ENCODE measurements around the gene DGAT2. TPM values are rescaled to one million over a fixed set of nuclear protein-coding genes. Genes with fewer than 3 reads are reported as not detected.

The DGAT2 gene
- total RNA-seq, 2 donors from 2014 or later, result 9.3 to 38.6 TPM

DNA sequence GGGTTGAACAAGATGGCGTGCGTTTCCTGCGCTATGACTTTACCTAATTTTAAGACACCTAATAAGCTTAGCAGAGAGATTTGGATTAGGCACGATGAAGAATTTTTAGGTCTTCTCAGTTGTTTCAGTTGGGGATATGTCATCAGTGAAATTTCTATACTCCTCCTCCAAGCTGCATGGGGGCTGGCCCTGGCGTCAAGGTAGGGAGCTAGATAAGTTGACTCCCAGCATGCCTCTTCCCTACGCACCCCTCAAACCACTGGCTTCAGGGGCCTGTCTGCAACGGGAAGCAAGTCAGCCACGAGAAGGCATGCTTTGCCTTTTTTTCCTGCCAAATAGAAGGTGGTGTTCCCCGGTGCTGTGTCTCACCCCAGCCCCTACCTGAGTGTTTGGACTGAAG lies 13.3 kb downstream of the DGAT2 start:
- H3K27ac ChIP-seq, result no peak overlapping the region
- ATAC-seq (no peak), DNase-seq (no peak)
- no peaks in the 10 kb centered on the region for H3K9me3 ChIP-seq
- peaks cover 25% of the 10 kb centered on the region for H3K4me1 ChIP-seq
- H3K27me3 ChIP-seq, result no peaks in the 10 kb centered on the region
- WGBS, 2 donors, result 93 to 96% methylated on average over 8 to 9 of the region's 9 CpGs
- no peak overlapping the region for H3K4me3 ChIP-seq
- H3K36me3 ChIP-seq (replicated peaks in 1 of 2; ENCODE audit: insufficient read depth in 1 of 2, low read depth in 2 of 2), result no peaks in the 10 kb centered on the region
- intact Hi-C loops (cut with DNase I), result no loop called here
- TF ChIP-seq, protein P1, sequence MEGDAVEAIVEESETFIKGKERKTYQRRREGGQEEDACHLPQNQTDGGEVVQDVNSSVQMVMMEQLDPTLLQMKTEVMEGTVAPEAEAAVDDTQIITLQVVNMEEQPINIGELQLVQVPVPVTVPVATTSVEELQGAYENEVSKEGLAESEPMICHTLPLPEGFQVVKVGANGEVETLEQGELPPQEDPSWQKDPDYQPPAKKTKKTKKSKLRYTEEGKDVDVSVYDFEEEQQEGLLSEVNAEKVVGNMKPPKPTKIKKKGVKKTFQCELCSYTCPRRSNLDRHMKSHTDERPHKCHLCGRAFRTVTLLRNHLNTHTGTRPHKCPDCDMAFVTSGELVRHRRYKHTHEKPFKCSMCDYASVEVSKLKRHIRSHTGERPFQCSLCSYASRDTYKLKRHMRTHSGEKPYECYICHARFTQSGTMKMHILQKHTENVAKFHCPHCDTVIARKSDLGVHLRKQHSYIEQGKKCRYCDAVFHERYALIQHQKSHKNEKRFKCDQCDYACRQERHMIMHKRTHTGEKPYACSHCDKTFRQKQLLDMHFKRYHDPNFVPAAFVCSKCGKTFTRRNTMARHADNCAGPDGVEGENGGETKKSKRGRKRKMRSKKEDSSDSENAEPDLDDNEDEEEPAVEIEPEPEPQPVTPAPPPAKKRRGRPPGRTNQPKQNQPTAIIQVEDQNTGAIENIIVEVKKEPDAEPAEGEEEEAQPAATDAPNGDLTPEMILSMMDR (IDR thresholded peaks at IDR 0.05), result no peak
- no peak for TF ChIP-seq POLR2A (IDR thresholded peaks at IDR 0.05)

DNA sequence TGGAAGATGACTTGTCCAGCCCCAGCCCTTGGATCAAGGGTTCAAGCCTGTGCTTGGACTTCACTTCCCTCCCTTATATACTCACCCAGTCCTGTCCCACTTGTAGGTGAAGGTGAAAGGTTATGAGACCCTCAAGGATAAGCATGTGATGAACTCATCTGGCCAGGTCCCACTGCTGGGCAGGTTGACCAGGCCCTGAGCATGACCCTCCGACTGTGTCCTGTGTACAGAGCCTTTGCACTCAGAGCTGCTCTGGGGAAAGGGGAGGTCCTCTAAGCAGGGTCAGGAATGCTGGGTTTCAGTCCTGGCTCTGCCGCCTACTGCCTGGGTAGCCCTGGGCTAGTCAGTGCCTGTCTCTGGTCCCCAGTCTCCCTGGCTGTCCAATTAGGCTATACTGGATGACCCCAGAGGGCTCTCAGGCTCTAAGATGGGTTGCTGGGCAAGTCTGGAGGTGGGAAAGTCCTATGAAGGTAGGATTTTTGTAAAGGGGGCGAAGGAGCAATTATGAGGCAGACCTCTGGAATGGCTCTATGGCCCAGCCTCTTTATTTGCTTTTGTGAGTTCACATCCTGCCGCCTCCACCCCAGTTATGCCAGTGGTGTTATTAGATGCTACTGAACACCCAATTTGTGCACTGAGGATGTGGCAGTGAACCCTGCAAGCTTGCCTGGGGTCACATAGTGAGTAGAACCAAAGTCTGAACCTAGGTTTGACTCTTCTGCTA lies 14.1 kb downstream of the DGAT2 start:
- H3K27me3 ChIP-seq, result no peaks in the 10 kb centered on the region
- 97 to 100% methylated on average over 2 to 4 of the region's 4 CpGs for WGBS, 2 donors
- no peak overlapping the region for H3K27ac ChIP-seq
- intact Hi-C loops (cut with DNase I), result no loop called here
- no peak overlapping the region for H3K4me3 ChIP-seq
- DNase-seq, result no peak
- peaks cover 25% of the 10 kb centered on the region for H3K4me1 ChIP-seq
- TF ChIP-seq POLR2A (IDR thresholded peaks at IDR 0.05), result no peak
- TF ChIP-seq, protein P1 (IDR thresholded peaks at IDR 0.05), result no peak
- no peaks in the 10 kb centered on the region for H3K36me3 ChIP-seq (replicated peaks in 1 of 2; ENCODE audit: insufficient read depth in 1 of 2, low read depth in 2 of 2)
- no peaks in the 10 kb centered on the region for H3K9me3 ChIP-seq
- no peak for ATAC-seq

DNA sequence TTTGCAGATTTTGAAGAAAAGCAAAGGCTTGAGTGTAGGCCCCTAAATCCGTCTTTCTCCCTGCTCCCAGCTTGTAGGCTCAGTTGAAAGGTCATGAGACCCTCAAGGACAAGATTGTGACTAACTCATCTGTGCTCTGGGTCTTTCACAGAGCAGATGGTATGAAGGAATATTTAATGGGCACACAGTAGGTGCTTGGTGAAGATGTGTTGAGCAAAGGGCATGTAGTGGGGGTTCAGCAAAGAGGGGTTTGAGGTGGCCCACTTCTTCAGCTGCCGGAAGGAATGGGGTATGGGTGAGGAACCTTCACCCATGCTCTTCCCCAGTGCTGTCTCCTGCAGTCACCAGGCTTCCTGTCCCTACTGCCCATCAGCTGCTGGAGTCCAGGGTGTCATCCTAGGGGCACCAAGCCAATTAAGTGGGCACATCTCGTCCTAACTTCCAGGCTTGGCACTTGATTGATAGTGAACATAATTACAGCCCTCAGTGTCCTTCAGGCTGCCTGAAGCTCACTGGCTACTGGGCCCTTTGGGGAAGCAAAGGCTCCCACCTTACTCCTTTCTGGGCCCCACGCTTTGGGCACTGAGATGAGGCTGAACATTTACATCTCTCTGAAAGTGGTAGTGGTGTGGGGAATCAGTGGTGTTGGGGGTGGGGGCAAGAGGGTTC lies 15.0 kb downstream of the DGAT2 start:
- ATAC-seq (no peak), DNase-seq (no peak)
- peaks cover 25% of the 10 kb centered on the region for H3K4me1 ChIP-seq
- no peaks in the 10 kb centered on the region for H3K36me3 ChIP-seq (replicated peaks in 1 of 2; ENCODE audit: insufficient read depth in 1 of 2, low read depth in 2 of 2)
- no peak overlapping the region for H3K4me3 ChIP-seq
- 85 to 91% methylated on average over 4 of the region's 4 CpGs for WGBS, 2 donors
- H3K27me3 ChIP-seq, result no peaks in the 10 kb centered on the region
- intact Hi-C loops (cut with DNase I), result no loop called here
- H3K9me3 ChIP-seq, result no peaks in the 10 kb centered on the region
- TF ChIP-seq, protein P1 (IDR thresholded peaks at IDR 0.05), result no peak
- TF ChIP-seq POLR2A (IDR thresholded peaks at IDR 0.05), result no peak
- no peak overlapping the region for H3K27ac ChIP-seq

DNA sequence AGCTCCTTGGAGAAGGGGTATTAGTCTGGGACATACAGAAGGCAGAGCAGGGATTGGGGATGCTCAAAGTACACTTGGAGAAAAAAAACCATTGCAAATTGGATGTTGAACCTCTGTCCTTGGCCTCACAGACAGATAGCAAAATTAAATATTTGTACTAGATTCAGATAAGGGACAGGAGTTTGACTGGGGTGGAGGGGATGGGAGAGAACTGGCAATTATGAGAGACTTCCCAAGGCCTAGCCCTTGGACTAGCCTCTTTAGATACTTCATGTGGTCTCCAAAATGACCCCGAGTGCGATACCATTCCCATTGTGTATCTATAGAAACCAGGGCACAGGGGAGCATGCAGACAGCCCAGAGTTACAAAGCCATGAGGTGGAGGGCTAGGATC lies 15.5 kb downstream of the DGAT2 start:
- no peaks in the 10 kb centered on the region for H3K9me3 ChIP-seq
- ATAC-seq (no peak), DNase-seq (no peak)
- WGBS, 2 donors, result 66 to 81% methylated on average over 2 of the region's 2 CpGs
- H3K27ac ChIP-seq, result no peak overlapping the region
- intact Hi-C loops (cut with DNase I), result no loop called here
- H3K4me1 ChIP-seq, result peaks cover 25% of the 10 kb centered on the region
- H3K4me3 ChIP-seq, result no peak overlapping the region
- H3K27me3 ChIP-seq, result no peaks in the 10 kb centered on the region
- no peak for TF ChIP-seq POLR2A (IDR thresholded peaks at IDR 0.05)
- TF ChIP-seq, protein P1 (IDR thresholded peaks at IDR 0.05), result no peak
- H3K36me3 ChIP-seq (replicated peaks in 1 of 2; ENCODE audit: insufficient read depth in 1 of 2, low read depth in 2 of 2), result no peaks in the 10 kb centered on the region

All from body of pancreas (tissue), 4 donors.